ENCODE data around the gene DOCK9.
"Not testable (repeated sequence)": the region's sequence is repeated elsewhere in the genome, so short reads cannot be mapped to it uniquely, and the experiment has no call there.

Gene DOCK9

DNA sequence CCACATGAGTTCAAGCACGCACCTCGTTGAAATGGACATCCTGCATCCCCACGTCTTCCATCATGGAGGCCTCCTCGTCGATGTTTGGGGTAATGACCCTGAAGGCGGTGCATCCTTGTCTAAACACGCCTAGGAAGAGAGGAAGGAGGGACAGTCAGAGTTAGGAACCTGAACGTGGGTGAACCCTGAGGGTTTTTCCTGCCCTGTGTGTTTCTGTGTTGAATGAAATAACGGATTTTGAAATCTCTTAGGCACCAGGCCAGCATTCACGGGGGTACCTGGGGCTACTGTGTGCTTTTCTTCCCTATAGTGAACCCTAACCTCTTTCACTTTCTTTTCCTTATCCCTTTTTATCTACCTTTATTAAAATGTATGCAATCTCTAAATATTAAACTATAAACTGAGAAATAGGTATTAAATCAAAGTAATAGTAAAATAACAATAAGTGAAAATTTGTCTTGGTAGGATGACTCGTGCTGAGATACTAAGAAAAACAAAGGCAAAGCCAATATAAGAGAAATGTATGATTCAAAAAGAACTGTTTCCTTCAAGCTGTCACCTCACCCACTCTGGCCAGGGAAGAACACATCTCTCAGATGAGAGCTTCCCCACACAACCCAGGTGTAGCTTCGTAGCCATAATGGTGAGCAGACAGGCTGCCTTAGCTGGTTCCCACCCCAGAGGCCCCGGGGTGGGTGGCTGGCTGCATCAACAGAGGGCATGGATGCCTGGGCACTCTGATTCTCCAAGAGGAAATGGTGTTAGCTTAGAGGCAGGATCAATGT lies 153.3 kb downstream of the DOCK9 start:
- DNase-seq (ENCODE audit: low read depth in 2 of 2): no peak

GRCh38 chr13:98823442-98823841 lies 154.4 kb downstream of the DOCK9 start:
- DNase-seq (ENCODE audit: low read depth in 2 of 2): no peak

GRCh38 chr13:98822225-98822606 lies 155.6 kb downstream of the DOCK9 start:
- no peak for DNase-seq (ENCODE audit: low read depth in 2 of 2)

- DNase-seq (ENCODE audit: low read depth in 2 of 2): peak; percentile 83 to 85
These were observed 156.3 kb downstream of the DOCK9 start for GRCh38 chr13:98821372-98822224.

GRCh38 chr13:98820744-98821371 lies 157.0 kb downstream of the DOCK9 start:
- no peak for DNase-seq (ENCODE audit: low read depth in 2 of 2)

GRCh38 chr13:98820300-98820699 lies 157.6 kb downstream of the DOCK9 start:
- no peak for DNase-seq (ENCODE audit: low read depth in 2 of 2)

- no peak for DNase-seq (ENCODE audit: low read depth in 2 of 2)
These were observed 158.4 kb downstream of the DOCK9 start for GRCh38 chr13:98819382-98820010.

DNA sequence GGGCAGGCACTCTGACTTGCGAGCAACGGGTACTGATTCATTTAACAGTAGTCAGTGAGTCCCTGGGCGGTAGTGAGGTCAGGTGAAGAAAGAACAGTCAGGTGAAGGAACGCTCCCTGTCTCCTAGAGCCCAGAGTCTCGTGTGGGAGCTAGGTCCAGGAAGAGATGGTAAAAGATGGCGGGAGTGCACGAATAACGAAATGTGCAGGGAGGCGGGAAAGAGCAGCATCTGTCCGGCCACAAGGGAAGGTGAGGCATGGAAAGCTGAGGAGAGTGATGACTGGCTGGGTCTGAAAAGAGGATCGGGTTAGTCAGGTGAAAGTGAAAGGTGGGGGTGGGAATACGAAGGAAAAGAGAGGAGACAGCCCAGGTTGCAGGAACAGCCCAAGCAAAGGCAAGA lies 161.5 kb downstream of the DOCK9 start:
- DNase-seq (ENCODE audit: low read depth in 2 of 2): no peak

- no peak for DNase-seq (ENCODE audit: low read depth in 2 of 2)
These were observed 163.9 kb downstream of the DOCK9 start for GRCh38 chr13:98813993-98814392.

GRCh38 chr13:98812186-98812790 lies 165.6 kb downstream of the DOCK9 start:
- DNase-seq (ENCODE audit: low read depth in 2 of 2): not testable (repeated sequence)

GRCh38 chr13:98810746-98811145 lies 167.1 kb downstream of the DOCK9 start:
- DNase-seq (ENCODE audit: low read depth in 2 of 2): no peak

DNA sequence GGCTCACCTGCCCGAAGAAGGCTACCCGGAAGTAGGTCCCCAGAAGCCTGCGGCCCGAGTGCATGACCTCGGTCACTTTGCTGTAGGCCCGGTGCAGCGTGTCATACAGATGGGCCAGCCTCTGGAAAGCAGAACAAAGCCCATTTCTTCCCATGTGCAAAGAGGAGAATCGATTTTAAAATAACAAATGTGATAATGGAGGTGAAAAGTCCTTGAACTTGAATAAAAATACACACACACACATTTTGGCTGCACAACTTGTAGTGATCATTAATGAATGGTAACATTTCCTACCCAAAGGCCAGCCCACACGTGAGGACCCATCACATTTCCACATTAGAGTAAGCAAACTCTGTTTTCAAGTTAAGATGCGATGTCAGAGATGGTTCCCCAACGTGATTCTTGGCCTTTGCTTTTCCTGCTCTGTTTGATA lies 168.5 kb downstream of the DOCK9 start:
- no peak for DNase-seq (ENCODE audit: low read depth in 2 of 2)

DNA sequence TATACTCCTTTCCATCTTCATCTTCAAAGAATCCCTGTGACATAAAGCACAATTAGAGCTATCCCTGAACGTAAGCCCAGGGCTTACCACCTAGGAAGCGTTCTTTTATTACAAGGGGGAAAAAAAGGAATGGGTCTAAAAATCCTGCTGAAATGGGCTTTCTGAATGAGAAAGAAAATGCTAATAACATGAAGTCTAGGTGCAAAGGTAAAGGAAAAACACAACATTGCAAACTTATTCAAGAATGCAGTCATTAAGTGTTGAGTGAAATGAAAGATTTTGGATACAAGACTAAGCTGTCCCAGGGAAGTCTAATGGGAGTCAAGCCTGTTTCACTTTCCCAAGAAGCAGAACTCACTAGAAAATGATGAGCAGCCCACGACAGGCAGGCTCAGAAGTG lies 170.1 kb downstream of the DOCK9 start:
- DNase-seq (ENCODE audit: low read depth in 2 of 2): no peak

DNA sequence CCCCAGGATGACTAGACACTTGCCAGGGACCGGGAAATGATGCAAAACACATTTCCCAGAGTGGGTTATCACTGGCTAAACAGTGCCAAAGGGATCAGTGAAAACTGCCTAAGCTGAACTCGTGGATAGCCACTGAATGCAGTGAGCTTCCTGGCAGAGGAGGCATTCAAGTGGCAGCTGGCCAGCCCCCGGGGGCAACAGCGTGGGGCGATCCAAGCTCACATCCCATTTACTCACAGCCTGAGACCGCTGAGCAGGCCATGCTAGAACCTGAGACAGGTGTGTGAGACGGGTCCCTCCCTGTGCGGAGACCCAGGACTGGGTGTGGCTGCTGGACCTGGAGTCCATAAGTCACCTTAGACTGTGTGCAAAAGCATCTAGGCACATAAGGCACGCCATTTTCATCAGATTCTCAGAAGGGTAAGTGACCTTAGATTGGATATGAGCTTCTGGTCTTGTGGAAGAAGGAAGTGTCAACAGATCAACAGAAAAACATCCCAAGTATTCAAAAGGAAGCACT lies 173.5 kb downstream of the DOCK9 start:
- no peak for DNase-seq (ENCODE audit: low read depth in 2 of 2)

DNA sequence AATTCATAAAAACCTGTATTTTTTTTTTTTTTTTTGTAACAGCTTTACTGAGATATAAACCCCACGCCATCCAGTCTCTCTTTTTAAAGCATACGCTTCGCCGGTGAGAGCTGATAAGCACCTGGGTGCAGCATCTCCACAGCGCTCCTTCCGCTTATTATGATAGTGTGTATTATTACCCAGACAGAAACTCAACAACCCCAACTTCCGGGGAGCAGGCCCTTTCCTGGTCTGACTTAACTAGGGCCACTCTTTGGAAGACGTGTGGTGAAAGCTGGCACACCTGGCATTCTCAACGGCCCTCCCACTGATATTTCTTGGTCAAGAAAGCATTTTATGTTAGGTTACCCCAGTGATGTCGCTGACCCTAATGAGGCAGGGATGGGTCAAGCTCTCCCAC lies 173.9 kb downstream of the DOCK9 start:
- no peak for DNase-seq (ENCODE audit: low read depth in 2 of 2)

- no peak for DNase-seq (ENCODE audit: low read depth in 2 of 2)
These were observed 174.7 kb downstream of the DOCK9 start for GRCh38 chr13:98803111-98803561.

DNA sequence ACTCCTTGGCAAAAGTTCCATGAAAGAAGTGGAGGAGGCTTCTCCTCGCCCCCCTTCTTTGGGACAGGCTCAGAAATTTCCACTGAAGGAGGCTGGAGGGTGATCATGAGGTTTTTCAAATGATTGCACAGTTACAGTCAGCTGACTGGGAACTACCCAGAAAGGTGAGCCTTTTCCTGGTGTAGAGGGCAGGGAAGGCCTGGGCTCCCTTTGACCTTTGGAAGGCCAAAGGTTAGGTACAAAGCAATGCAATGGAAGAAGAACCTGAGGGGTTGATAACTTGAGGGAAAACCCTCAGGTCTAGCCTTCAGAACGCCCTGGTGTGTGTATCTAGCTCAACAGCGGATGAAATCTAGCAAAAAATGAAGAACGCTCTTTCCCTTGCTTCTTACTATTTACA lies 175.3 kb downstream of the DOCK9 start:
- no peak for DNase-seq (ENCODE audit: low read depth in 2 of 2)

- no peak for DNase-seq (ENCODE audit: low read depth in 2 of 2)
These were observed 176.0 kb downstream of the DOCK9 start for GRCh38 chr13:98801626-98802418.

- no peak for DNase-seq (ENCODE audit: low read depth in 2 of 2)
These were observed 177.8 kb downstream of the DOCK9 start for GRCh38 chr13:98800078-98800477.

- DNase-seq (ENCODE audit: low read depth in 2 of 2): peak; percentile 91
These were observed 178.8 kb downstream of the DOCK9 start for GRCh38 chr13:98798849-98799645.
